Measurements from ENCODE around the gene DCHS2.

GRCh38 chr4:154399259-154399974 lies 92.2 kb downstream of the DCHS2 start:
- TF ChIP-seq CTCF (IDR thresholded peaks at IDR 0.05; ENCODE audit: borderline replicate concordance, extremely low read depth, low read length, poor library complexity, severe bottlenecking) = no peak
- no peak for TF ChIP-seq EZH2 (IDR thresholded peaks at IDR 0.05; ENCODE audit: borderline replicate concordance, low read depth, low read length, severe bottlenecking)
